IPS-11a (cell line): ENCODE results near the gene FRRS1.

Experiments
- H3K4me3 ChIP-seq: one replicate; pipeline ENCODE4 v1.5.1; 2013; ENCODE audit warnings: low read depth, low read length, control low read depth

Gene FRRS1

DNA sequence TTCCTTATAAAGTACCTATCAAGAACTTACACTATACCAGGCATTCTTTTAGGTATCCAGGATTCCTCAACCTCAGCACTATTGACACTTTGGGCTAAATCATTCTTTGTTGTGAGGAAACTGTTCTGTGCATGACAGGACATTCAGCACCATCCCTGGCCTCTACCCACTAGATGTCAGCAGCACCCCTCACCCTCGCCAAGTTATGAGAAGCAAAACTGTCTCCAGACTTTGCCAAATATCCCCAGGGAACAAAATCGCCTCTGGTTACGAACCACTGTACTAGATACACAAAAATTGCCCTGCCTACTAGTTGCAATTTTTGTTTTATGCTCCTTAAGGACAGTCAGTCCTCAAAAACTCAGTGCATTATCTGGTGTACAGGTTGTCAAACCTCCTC is 84.9 kb downstream of the FRRS1 start:
- no peak overlapping the region for H3K4me3 ChIP-seq

DNA sequence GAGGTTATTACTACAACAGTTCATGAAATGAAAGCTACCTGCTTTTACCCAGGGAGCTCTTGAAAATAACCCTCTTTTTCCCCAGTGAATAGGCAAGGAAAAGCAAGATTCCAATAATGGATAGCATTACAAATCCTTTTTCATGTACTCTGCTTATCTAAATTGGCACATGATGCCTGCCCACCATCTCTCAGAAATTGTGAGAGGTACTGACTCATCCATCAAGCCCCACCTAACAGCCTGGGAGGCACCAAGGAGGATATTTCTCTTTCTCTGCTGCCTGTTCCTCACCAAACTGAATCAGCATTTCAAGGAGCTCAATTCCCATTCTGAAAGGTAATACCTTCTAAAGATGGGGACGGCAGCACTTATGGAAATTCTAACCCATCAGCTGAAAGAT is 86.2 kb downstream of the FRRS1 start:
- no peak overlapping the region for H3K4me3 ChIP-seq

DNA sequence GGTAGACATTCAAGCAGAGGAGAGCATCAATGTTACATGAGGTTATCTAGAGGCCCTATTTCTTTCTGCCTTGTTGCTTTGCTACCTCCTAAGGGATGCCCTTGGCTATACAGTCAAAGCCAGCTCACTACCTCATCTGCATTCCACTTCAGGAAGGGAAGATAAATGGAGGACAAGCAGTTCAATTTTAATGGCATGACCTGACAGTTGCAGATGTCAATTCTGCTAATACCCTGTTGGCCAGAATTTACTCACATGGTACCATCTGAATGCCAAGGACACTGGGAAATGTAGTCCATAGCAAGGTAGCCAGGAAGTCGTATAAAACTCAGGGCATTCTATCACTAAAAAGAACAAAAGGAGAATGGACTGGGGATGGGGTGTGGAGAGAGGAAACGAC is 89.0 kb downstream of the FRRS1 start:
- H3K4me3 ChIP-seq = no peak overlapping the region

DNA sequence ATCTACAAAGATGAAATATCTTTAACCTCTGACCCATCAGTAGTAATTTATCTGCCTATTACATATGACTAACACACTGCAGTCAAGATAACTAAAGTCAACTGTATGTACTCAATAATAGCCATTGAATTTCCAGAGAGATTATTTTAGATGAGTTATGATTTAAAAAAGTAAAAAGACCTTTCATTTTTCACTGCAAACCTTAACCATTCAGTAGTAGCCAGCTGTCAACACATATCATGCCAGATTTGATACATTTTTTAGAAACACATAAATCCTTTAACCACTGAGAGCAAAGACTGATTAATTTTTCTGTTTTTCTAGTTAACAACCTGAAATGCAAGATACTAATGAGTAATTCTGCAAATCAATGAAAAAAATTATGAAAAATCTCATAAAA is 89.6 kb downstream of the FRRS1 start:
- no peak overlapping the region for H3K4me3 ChIP-seq

DNA sequence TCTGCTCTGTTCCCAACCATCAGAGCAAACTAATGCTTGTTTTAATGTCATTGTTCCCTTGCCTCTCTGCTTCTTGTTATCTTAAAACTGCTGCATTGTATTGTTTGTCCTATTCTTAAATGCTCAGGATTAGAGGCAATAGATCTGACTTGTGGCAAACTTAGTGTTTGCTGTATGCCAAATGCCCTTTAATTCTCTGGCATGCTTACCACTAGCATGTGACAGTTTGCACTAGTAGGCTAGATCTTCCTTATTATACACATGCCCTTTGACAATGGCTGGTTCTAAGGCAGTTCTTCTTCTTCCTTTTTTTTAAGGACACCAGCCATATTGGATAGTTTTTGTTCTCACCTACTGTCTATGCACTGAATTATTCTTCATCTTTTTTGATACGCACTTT is 90.4 kb downstream of the FRRS1 start:
- H3K4me3 ChIP-seq = no peak overlapping the region

- H3K4me3 ChIP-seq = no peak overlapping the region
Measured at GRCh38 chr1:99675292-99675691, 91.1 kb downstream of the FRRS1 start.

GRCh38 chr1:99674115-99675064 is 92.0 kb downstream of the FRRS1 start:
- H3K4me3 ChIP-seq = no peak overlapping the region

- H3K4me3 ChIP-seq = no peak overlapping the region
Measured at GRCh38 chr1:99673315-99673714, 93.1 kb downstream of the FRRS1 start.

DNA sequence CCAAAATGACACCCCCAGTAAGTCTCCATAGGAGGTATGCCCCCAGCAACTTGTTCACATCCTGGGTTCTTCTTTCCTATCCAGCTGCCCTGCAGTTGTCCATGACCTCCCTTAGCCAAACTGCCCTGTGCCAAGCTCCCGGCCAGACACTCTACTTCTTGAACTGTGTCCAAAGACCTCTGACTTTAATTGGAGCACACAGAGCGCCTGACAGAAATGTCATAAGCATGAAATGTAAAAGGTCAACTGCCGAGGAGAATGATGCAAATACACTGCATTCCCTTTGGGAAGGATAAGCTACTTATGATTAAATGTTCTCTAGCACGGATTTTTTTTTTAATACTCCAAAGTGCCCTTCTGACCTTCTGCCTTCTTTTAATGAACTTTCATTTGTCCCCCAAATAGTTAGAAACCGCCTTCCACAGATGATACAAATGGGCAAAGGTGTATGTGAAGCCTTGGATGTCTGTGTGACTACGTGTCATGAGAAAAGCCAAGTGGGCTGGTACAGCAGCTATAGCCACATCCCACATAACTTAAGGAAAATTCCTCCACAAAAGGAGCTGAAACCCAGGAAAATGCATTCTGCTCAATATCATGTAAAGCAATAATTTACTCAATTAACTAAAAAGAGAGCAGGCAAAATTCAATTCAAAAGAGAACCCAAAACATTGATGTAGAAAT is 93.8 kb downstream of the FRRS1 start:
- H3K4me3 ChIP-seq = no peak overlapping the region

DNA sequence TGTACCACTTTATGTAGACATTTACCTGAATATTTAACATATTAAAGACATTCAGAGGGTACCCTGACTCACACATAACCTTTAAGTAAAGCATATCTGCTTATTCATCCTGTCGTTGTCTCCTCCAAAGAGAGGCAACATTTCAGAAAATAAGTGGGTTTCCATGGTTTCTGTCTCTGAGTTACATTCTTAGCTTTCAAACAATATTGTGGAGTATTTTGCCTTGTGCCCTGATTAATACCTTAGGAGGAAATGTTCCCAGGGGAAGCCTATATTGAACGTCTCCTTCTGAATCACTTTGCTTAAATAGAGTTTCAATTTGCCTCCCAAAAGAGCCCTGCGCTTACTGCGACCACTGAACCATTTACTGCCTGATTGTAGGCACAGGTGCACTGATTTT is 94.4 kb downstream of the FRRS1 start:
- no peak overlapping the region for H3K4me3 ChIP-seq

GRCh38 chr1:99670583-99670982 is 95.9 kb downstream of the FRRS1 start:
- no peak overlapping the region for H3K4me3 ChIP-seq

GRCh38 chr1:99669821-99670220 is 96.6 kb downstream of the FRRS1 start:
- no peak overlapping the region for H3K4me3 ChIP-seq

DNA sequence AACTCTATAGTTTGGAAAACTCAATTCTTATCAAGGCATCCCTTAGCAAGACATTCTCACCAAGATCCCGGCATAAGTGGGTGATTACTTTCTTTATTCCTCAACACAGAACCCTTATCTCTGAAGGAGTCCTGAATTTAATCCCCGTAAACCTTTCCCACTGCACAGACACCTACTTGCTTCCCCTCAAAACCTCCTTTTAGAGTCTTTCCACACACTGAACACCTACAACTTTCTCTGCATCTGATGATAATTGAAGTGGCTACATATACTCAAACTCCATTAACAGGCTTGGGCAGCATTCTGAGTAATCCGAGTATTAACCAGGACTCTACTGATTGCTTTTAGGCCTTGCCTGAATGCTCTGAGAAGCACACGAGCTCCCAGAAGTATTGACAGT is 97.1 kb downstream of the FRRS1 start:
- H3K4me3 ChIP-seq = no peak overlapping the region

DNA sequence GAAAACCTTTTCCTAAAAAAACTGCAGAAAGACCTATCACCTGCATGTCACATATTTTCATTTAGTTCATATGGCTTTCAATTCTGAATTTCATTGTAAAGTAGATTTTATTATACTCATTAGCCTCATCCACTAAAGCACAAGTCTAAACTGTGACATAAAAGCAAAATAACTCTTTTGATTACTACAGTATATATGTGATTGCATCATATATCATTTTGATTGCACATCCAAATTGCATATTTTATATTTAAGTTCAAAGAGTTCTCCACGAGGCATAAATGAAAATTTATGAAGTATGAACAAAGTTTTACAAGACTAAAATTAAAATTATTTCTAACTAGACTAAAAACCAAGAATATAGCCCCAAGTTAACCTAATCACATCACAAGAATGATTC is 101.2 kb downstream of the FRRS1 start:
- no peak overlapping the region for H3K4me3 ChIP-seq

DNA sequence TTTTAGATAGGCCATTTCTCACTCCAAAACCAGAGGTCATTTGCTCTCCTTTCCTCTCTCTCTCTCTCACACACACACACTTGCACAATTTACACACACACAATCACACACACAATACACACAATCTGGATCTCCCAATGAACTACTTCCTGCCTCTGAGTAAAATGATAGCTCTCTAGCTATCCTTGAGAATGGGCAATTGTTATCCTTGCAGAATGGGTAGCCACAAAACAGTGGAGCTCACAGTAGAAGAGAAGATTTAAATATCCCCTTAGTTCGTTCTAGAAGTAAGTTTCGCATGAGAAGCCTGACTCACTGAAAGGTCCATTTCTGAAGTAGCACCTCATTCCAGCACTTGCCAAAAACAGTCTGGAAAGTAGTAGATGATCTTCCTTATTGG is 102.9 kb downstream of the FRRS1 start:
- H3K4me3 ChIP-seq = no peak overlapping the region

DNA sequence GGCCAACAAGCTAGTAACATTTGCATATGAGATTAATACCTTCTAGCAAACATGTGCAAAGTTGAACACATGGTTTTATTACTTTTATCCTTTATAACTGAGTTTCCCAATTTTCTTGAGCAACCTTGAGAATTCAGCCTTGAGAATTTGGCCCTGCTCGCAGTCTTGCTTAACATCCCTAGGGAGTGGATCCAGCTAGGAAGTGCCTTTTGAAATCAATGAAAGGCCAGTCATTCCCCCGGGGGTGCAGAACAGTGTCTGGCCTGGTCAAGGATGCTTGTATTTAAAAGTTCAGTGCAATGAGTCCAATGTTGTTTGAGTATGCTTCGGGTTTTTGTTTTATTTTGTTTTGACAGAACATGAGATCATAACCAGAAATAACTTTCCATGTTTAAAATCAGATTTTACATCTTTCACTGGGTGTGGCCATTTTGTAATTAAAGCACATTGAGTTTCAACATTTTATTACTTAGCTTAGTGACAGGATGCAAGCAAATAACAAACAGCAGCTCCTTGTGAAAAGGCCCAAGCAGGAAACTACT is 103.8 kb downstream of the FRRS1 start:
- H3K4me3 ChIP-seq = no peak overlapping the region

DNA sequence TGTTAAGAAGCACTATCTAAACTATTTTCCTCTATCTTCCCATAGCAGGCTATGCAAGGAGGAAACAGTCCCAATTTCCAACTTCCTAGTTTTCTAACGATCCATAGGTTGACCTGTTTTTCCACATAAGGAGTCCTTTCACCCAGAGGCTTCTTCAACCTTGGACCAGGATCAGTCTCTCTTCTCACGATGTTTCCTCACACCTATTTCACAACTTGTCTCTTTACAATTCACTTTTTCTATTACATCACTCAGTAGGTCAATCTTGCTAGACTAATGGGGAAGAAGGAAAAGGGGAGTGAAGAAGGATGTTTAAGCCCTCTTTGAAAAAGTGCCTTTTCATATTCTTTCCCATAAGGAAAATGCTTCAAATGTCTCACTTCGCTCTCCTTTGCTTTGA is 104.7 kb downstream of the FRRS1 start:
- H3K4me3 ChIP-seq = no peak overlapping the region

DNA sequence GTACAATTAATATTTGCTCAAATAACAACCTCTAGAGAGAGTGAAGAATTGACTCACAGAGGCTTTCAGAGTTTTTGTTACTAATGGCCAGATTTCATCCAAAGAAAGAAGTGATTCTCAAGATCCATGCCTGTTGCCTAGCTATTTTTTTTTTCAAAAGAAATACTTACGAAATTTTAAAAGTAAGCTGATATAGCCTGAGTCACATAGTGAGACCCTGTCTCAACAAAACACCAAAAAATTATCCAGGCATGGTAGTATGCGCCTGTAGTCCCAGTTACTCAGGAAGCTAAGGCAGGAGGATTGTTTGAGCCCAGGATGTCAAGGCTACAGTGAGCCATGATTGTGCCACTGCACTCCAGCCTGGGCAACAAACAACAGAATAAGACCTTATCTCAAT is 105.9 kb downstream of the FRRS1 start:
- no peak overlapping the region for H3K4me3 ChIP-seq

DNA sequence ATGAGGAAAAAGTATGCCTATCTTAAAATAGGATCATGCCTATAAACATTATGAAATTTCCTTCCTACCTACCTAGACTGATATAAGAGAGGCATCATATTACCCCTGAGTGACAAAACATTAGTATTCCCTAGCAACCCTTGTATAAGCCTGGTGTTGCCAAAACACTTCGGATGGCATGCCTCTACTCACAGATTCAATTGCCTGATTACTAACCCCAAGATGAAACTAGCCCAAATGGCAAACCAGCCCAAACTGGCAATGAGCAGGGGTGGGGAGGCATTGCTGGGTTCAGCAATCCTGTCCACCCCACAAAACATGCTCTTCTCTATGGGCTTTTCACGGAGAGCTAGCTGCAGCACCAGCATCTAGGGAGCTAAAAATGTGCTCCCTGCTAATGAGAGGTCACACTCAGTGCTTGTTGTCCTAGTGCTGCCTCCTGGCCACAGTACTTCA is 106.7 kb downstream of the FRRS1 start:
- no peak overlapping the region for H3K4me3 ChIP-seq
